CD4-positive, alpha-beta T cell treated with Interleukin-21 for 1 hour (primary cell): ENCODE measurements around the gene TBC1D32.
A peak's percentile ranks its signal among the peaks of the same experiment; 100 is the strongest.
"Not testable (repeated sequence)": the region's sequence is repeated elsewhere in the genome, so short reads cannot be mapped to it uniquely, and the experiment has no call there.

ENCODE experiments used
- DNase-seq: peaks from one replicate; pipeline ENCODE4 v3.0.0-alpha.2; 2020

Gene TBC1D32, protein sequence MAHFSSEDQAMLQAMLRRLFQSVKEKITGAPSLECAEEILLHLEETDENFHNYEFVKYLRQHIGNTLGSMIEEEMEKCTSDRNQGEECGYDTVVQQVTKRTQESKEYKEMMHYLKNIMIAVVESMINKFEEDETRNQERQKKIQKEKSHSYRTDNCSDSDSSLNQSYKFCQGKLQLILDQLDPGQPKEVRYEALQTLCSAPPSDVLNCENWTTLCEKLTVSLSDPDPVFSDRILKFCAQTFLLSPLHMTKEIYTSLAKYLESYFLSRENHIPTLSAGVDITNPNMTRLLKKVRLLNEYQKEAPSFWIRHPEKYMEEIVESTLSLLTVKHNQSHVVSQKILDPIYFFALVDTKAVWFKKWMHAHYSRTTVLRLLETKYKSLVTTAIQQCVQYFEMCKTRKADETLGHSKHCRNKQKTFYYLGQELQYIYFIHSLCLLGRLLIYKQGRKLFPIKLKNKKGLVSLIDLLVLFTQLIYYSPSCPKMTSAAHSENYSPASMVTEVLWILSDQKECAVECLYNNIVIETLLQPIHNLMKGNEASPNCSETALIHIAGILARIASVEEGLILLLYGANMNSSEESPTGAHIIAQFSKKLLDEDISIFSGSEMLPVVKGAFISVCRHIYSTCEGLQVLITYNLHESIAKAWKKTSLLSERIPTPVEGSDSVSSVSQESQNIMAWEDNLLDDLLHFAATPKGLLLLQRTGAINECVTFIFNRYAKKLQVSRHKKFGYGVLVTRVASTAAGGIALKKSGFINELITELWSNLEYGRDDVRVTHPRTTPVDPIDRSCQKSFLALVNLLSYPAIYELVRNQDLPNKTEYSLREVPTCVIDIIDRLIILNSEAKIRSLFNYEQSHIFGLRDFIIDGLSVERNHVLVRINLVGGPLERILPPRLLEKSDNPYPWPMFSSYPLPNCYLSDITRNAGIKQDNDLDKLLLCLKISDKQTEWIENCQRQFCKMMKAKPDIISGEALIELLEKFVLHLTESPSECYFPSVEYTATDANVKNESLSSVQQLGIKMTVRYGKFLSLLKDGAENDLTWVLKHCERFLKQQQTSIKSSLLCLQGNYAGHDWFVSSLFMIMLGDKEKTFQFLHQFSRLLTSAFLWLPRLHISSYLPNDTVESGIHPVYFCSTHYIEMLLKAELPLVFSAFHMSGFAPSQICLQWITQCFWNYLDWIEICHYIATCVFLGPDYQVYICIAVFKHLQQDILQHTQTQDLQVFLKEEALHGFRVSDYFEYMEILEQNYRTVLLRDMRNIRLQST

DNA sequence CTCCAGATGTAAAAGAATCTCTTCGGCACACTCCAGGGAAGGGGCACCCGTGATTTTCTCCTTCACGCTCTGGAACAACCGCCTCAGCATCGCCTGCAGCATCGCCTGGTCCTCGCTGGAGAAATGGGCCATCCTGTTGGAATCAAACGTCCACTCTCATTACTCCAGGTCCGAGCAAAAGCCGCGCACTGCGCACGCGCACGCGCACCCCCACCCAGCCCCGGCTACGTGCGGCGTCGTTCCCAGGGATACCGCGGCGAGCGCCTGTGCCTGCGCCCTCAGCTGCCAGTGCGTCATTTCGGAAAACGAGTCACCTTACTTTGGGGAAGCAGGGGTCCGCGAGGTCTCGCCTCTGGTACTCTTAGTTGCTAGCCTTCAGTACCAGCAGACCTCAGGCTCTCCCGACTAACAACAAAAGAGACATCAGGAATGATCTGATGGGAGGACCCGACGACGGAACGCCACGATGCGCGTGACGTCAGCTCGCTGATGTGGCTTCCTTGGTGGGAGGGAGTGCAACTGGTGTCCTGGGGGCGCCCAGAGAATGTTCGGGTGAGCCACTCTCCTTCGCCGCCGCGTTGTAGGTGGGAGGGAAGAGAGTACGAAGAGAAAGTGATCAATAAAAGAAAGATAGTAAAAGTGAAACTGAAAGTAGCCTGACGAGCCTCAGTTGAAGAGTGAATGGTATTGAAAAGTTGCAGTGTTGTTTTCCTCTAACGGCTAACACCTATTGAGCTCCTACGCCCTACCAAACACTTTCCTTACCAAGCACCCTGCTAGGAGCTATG, at the start of gene TBC1D32:
TSS of gene TBC1D32 (minus strand) at position 182 of the 788 bp plus-strand sequence. CDS start at position 132, 50 bp downstream.
- DNase-seq = peak; percentile 89

DNA sequence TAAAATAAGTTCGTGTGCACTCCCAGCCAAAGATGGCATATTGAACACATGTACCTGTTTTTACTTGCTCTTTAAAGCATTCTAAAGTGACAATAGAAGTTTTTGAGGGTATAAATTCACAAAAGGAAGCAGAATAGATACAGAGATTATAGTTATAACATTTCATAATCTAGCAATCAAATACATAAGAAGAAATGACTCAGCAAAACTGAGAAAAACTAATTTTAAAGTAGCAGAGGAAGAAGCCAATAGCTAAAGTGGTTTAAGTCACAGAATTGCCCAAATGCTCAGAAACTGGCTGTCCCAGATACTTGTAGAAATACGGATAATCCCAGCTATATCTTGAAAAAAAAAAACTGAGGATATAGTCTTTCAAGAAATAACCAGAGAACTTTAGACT, 49.2 kb upstream of the TBC1D32 start:
- DNase-seq = no peak

DNA sequence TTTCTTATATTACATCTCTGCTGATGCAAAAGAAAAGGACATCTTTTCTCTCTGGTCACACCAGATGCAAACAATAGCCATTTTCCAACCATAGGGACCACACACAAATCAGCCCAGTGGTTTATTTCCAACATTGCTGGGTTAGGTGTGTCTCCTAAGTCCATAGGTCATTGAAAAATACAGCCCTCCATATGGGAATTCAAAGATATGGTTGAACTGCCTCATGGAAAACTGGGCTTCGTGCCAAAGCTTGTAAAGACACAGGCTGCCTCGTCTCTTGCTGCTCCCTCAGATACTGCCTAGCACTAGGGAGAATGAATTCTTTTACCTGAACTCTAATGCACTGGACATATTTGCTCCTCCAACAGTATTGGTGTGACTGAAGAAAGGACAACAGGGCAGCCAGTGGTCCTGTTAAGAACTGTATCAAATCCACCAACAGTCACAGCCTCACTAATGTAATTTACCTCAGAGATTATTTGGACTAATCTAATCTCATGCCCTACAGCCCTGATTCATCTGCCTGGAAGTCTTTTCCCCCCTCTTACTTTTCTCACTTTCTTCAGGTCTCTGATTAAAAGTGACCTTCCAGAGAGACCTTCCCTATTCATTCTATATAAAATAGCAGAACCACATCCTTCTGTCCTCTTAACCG, 48.3 kb upstream of the TBC1D32 start:
- no peak for DNase-seq

DNA sequence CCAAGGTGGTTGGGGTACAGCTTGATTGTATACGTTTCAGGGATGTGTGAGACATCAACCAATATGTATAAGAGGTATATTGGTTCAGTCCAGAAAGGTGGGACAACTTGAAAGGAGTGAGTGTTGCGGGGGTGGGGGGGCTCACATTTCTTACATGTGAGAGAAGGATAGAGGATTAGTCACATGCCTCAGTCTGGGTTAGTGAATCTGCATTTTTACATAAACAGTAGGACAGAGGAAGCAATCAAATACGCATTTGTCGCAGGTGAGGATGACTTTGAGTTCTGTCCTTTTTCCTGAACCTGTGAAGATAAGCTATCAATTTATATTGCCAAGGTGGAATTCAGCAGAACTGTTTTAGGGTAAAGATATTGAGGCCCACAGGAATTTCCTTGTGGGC, 42.1 kb upstream of the TBC1D32 start:
- DNase-seq = no peak

DNA sequence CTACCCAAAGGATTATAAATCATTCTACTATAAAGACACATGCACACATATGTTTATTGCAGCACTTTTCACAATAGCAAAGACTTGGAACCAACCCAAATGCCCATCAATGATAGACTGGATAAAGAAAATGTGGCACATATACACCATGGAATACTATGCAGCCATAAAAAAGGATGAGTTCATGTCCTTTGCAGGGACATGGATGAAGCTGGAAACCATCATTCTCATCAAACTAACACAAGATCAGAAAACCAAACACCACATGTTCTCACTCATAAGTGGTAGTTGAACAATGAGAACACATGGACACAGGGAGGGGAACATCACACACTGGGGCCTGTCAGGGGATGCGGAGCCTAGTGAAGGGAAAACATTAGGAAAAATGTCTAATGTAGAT, 39.9 kb upstream of the TBC1D32 start:
- not testable (repeated sequence) for DNase-seq

DNA sequence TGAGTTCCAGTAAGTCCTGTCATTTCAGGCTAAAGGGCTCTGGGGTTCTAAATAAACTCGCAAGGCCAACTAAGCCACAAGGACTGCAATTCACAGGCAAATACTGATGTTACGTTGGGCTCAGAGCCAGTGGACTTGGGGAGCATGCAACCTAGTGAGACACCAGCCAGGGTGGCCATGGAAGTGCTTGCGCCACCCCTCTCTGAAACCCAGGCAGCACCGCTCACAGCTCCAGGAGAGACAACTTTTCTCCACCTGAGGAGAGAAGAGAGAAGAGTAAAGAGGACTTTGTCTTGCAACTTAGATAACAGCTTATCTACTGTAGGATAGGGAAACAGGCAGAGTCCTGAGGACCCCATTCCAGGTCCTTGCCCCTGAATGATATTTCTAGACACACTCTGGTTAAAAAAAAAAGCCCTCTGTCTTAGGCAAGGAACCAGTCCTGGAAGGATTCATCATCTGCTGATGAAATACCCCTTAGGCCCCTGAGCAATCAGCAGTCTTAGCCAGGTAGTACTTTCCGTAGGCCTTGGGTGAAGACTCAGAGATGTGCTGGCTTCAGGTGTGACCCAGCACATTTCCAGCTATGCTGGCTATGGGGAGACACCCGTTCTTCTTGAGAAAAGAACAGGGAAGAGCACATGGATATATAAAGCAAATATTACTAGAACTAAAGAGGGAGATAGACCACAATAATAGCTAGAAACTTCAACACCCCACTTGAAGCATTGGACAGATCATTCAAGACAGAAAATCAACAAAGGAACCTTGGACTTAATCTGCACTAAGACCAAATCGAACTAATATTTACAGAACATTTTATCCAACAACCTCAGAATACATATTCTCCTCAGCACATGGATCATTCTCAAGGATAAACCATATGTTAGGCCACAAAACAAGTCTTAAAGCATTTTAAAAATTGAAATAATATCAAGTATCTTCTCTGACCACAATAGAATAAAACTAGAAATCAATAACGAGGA, 31.5 kb upstream of the TBC1D32 start:
- no peak for DNase-seq

DNA sequence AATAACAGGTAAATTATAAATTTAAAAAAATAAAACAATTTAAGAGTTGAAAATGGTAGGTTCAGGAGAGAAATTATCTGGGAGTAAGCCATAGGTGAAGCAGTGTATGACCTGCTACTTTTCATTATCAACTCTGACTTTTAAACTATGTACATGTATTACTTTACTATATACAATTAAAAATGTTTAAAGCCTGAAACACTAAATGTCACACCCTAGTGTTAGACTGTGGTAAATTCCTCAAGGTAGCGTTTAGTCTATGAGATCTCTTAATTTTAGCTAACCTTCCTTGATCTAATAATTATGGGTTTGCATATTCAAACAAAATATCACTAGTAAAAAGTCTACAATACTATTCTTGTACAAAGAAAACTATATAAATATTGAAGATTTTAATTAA, 22.3 kb upstream of the TBC1D32 start:
- no peak for DNase-seq

DNA sequence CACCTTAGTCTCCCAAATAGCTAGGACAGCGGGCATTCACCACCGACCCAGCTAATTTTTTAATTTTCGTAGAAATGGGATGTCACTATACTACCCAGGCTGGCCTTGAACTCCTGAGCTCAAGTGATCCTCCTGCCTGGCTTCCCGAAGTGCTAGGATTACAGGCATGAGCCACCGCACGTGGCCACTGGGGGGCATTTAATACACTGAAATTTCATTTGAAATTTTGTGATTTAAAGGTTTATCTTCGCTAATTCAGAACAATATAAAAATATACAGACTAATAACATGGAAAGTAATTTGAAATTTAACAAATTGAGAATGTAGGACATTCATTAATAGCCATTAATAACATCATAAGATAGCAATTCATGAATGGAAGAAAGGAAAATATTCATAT, 20.5 kb upstream of the TBC1D32 start:
- no peak for DNase-seq

DNA sequence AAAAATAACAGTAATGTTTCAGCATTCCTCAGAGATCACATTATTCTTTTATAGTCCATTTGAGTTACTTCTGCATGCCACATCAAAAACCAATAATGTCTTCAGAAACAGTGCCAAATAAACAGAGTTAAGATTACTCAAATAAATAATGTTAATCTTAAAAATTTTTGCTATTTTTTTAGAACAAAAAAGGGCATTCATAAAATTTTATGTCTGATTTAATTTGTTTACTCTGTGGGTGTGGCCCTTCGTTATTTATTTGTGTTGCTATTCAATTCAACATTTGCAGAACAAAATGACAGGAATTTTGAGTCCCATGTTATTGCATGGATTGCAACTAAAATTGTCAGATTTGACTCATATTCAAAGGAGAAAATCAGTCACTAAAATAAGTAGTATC, 18.7 kb upstream of the TBC1D32 start:
- no peak for DNase-seq

DNA sequence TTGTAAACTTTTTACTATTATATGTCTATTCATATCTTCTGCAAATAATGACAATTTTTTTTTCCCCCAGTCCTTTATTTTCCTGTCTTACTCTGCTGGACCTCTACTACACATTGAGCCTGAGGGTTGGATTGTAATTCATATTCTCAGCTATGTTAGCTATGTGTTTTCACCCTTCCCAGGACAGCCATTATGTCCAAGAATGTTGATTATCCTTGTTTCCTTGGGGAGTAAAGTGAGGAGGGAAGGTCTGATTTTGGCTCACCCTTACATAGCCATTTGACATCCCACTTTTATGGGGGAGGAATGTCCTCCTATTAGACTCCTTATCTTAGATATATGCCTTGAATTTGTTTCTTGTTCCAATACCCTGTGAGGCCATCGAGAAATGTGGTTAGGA, 17.6 kb upstream of the TBC1D32 start:
- no peak for DNase-seq

DNA sequence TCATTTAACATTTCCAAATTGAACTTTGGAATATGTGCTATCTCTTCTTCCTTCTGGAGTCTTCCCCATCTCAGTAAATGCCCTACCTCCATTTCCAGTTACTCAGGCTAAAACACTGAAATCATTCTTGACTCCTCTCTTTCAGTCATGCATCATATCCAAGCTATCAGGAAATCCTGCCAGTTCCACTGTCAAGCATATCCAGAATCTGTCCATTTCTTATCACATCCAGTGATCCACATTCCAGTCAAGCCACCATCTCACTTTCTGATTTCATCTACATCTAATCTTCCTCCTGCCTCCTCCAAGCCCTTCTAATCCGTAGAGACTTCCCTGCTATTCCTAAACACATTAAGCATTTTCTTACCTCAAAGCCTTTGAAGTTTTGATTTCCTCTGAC, 15.3 kb upstream of the TBC1D32 start:
- DNase-seq = no peak

DNA sequence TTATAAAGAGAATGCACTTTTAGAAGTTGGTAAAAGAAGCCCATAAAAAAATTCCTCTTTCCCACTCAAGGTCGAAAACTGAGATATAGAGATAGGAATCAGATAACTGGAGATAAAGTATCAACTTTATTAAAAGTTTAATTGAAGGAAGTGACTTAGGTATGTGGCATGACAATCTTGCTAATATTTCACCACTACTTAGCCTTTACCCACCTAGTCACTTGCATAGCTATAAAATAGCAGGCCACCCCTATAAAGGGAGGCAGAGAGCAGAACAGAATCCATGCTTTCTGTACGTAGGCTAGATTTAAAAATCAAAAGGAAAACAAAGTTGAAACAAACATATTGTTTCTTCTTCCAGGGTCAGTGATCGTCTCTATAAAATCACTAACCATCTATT, 13.2 kb upstream of the TBC1D32 start:
- no peak for DNase-seq

DNA sequence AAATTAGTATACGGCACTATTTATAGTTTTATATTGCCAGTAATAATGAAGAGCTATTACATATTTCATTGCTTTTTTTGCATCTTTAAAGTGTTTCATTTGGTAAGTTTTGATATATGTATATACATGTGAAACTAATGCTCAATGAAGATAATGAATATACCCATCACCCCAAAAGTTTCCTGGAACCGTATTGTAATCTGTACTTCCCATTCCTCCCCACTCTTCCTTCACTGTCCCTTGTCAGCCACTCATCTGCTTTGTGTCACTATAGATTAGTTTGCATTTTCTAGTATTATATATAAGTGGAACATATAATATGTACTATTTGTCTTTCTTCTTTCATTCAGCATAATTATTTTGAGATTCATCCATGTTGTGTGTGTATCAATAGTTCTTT, 10.3 kb upstream of the TBC1D32 start:
- no peak for DNase-seq

DNA sequence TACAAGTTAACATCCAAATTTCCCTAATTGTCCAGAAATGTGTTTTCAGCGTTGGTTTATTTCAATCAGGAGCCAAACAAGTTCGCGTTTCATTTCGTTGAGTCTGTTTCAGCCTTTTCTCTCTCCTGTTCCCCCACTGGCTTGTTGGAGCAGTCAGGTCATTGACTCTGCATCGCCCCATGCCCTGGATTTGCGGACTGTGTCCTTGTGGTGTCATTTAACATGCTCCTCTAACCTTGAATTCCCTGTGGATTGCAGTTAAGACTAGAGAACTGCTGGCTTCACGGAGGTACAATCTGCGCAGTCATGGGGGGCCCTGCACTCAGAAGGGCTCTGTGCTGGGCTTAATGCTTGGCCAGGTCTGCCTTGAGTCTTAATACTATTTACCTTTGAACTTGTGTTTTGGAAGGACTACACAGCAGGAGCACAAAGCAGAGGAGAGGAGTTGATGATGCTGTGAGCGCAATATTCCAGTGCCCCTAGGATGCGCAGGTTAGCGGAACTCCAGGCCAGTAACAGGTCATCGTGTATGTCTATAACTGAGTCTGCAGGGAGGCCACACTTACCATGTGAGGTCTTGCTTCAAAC, 5.5 kb upstream of the TBC1D32 start:
- DNase-seq = no peak

DNA sequence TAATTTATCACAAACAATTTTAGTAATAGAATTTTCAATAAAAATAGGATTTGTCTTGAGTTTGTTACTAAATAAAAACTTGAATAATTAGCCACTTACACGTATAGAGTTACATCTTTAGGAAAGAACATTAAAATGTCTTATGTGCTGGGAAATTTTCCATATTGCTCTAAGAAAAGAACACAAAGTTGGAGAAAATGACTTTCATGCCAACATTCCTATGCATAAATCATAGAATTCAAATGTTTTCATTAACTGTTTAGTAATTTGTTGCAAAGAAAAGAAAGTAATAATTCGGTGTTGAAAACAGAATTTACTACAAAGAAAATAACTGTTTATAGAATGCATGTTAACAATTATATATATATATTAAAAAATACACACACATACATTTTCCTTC, 4.7 kb upstream of the TBC1D32 start:
- no peak for DNase-seq

DNA sequence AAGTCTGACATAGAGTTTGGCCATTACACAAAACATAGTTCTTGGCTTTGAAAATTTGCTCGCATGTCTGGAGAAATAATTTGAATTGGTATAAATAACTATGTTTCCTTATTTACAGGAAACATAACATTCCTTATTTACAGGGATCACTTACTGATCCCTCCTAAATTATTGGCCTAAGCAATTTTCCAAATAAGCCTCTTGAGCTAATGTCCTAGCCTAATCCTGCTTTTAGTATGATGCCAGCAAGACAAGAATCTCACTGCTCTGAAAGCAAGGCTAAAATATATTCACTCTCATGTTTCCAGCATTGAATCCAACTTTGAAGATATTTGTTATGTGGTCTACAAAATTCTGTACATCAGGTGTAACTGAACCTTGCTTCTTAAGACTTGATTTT, 4.1 kb upstream of the TBC1D32 start:
- DNase-seq = no peak

DNA sequence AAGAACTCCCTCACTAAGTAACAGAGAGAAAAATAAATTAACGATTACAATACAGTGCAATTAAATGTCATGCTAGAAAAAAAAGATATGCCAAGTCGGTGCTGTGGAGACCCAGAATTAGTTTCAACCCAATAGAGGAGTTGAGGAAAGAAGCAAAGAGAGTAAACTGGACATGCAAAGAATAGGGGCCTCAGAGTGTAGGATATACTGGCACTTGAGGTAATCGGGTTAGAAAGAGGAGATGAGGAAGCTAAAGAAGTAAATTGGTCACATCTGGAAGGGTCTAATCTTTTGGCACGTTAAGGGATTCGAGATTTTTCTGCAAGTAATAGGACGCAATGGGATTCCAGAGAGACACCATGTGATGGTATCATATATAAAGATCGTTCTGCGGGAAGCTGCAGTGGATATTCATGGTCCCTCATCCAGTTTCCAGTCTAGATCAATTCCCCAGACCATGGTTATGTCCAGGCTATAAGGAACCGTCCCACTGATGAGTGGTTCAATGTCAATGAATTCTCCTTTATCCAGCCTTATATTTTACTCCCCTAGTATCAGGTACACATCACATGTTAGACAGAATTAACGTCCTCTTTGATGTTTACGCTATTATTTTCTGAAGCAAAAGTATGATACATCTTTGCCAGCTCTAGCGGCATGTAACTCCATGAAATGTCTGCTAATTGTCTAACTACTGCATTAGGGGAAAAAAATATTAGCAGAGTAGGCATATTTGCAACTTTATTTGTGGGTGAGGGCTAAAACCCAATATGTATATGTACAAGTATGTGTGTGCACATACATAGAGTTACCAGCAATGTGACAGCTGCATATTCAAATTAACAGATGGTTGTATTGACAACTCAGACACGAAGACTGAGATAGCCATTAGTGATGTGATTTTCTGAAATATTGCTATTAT, 1.1 kb upstream of the TBC1D32 start:
- no peak for DNase-seq

DNA sequence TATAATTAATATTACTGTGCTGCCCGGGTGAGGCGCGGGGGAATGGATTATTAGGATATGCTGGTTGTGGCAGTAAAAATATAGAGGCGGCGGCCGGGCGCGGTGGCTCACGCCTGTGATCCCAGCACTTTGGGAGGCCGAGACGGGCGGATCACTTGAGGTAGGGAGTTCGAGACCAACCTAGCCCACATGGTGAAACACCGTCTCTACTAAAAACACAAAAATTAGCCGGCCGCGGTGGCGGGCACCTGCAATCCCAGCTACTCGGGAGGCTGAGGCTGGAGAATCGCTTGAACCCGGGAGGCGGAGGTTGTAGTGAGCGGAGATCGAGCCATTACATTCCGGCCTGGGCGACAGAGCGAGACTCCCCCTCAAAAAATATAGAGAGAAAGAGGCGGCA, 586 bp downstream of the TBC1D32 start:
- peak; percentile 8 for DNase-seq

DNA sequence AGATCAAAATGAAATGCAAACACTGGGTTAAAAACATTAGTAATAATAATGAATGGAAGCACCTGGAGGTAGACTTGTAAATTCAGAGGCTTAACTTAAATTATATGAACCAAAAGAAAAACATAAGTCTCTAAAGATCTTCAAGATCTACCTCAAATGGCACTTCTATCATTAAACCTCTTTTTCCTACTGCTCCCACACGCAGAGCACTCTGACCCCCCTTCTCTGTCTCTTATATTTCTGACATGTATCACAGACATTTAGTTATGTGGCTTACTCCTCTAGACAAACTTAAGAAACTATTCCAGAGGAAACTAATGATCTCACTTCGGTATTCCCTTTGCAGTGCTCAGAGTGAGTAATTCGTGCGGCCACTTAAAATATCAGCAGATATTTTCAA, 1.1 kb downstream of the TBC1D32 start:
- DNase-seq = no peak
